EL (cell line): ENCODE results near the gene OVOL3.
"Not testable (repeated sequence)": the region's sequence is repeated elsewhere in the genome, so short reads cannot be mapped to it uniquely, and the experiment has no call there.

ENCODE experiments used
- DNase-seq: peaks from one replicate; pipeline ENCODE4 v3.0.0-alpha.2; 2016

OVOL3 gene

GRCh38 chr19:36110487-36111199 lies at the start of gene OVOL3:
Gene OVOL3, plus strand, starts transcription at chr19:36111143. Its CDS starts 60 bp downstream, at chr19:36111203.
- no peak for DNase-seq

GRCh38 chr19:36061367-36061766 lies 49.6 kb upstream of the OVOL3 start:
- no peak for DNase-seq

- DNase-seq, result no peak
Measured at GRCh38 chr19:36064826-36065225, 46.1 kb upstream of the OVOL3 start.

- DNase-seq, result no peak
Measured at GRCh38 chr19:36067681-36068080, 43.3 kb upstream of the OVOL3 start.

- DNase-seq, result not testable (repeated sequence)
Measured at GRCh38 chr19:36068810-36069499, 42.0 kb upstream of the OVOL3 start.

- no peak for DNase-seq
Measured at GRCh38 chr19:36072081-36072480, 38.9 kb upstream of the OVOL3 start.

GRCh38 chr19:36073121-36073876 lies 37.6 kb upstream of the OVOL3 start:
- DNase-seq, result no peak

GRCh38 chr19:36079389-36079945 lies 31.5 kb upstream of the OVOL3 start:
- DNase-seq, result no peak

GRCh38 chr19:36081385-36081784 lies 29.6 kb upstream of the OVOL3 start:
- no peak for DNase-seq

GRCh38 chr19:36081894-36082293 lies 29.0 kb upstream of the OVOL3 start:
- DNase-seq, result no peak

- no peak for DNase-seq
Measured at GRCh38 chr19:36082916-36083315, 28.0 kb upstream of the OVOL3 start.

GRCh38 chr19:36084231-36085009 lies 26.5 kb upstream of the OVOL3 start:
- DNase-seq, result no peak

GRCh38 chr19:36086326-36086725 lies 24.6 kb upstream of the OVOL3 start:
- no peak for DNase-seq

- no peak for DNase-seq
Measured at GRCh38 chr19:36089847-36090246, 21.1 kb upstream of the OVOL3 start.

GRCh38 chr19:36090910-36091695 lies 19.8 kb upstream of the OVOL3 start:
- no peak for DNase-seq

GRCh38 chr19:36092566-36092965 lies 18.4 kb upstream of the OVOL3 start:
- DNase-seq, result no peak

GRCh38 chr19:36093146-36093662 lies 17.7 kb upstream of the OVOL3 start:
- DNase-seq, result no peak

GRCh38 chr19:36093687-36094086 lies 17.3 kb upstream of the OVOL3 start:
- DNase-seq, result no peak

GRCh38 chr19:36097036-36097435 lies 13.9 kb upstream of the OVOL3 start:
- no peak for DNase-seq

- DNase-seq, result no peak
Measured at GRCh38 chr19:36099166-36099785, 11.7 kb upstream of the OVOL3 start.

GRCh38 chr19:36100476-36100875 lies 10.5 kb upstream of the OVOL3 start:
- no peak for DNase-seq
